Skeletal muscle satellite cell (primary cell): ENCODE measurements around the gene HNF4A.

Experiments
- H3K27me3 ChIP-seq: 2 replicates; pipeline ENCODE4 v1.7.0; 2013; ENCODE audit warnings: low read length; ENCODE audit not compliant: control insufficient read depth, insufficient read depth
- H3K36me3 ChIP-seq: 2 replicates; pipeline ENCODE4 v1.7.0; 2013; ENCODE audit warnings: mild to moderate bottlenecking, control low read depth, low read length; ENCODE audit not compliant: insufficient read depth
- H3K4me1 ChIP-seq: 2 replicates; pipeline ENCODE4 v1.7.0; 2013; ENCODE audit warnings: low read length; ENCODE audit not compliant: control insufficient read depth, insufficient read depth
- H3K4me2 ChIP-seq: 2 replicates; pipeline ENCODE4 v1.7.0; 2013; ENCODE audit warnings: mild to moderate bottlenecking, low read length
- H3K4me3 ChIP-seq: 2 replicates; pipeline ENCODE4 v1.7.0; 2013; ENCODE audit warnings: low read length
- H3K9ac ChIP-seq: 2 replicates; pipeline ENCODE4 v1.7.0; 2013; ENCODE audit warnings: mild to moderate bottlenecking, low read depth, low read length, moderate library complexity
- H3K9me3 ChIP-seq: replicated peaks from 2 replicates; pipeline ENCODE4 v1.7.0; 2013; ENCODE audit warnings: mild to moderate bottlenecking, control low read depth, low read length

Gene HNF4A

GRCh38 chr20:44423480-44423879 lies 68.0 kb downstream of the HNF4A start:
- Histone ChIP-seq H3K27me3 (peaks cover 16% of the 10 kb centered on the region), H3K4me3 (no peak overlapping the region), H3K9me3 (no peaks in the 10 kb centered on the region), H3K36me3 (no peaks in the 10 kb centered on the region), H3K9ac (no peak overlapping the region), H3K4me1 (peaks cover 10% of the 10 kb centered on the region), H3K4me2 (no peak overlapping the region)

GRCh38 chr20:44424039-44424495 lies 68.6 kb downstream of the HNF4A start:
- Histone ChIP-seq H3K9me3 (no peaks in the 10 kb centered on the region), H3K9ac (no peak overlapping the region), H3K4me2 (no peak overlapping the region), H3K36me3 (no peaks in the 10 kb centered on the region), H3K4me3 (no peak overlapping the region), H3K27me3 (peaks cover 16% of the 10 kb centered on the region), H3K4me1 (peaks cover 10% of the 10 kb centered on the region)

GRCh38 chr20:44425923-44426322 lies 70.4 kb downstream of the HNF4A start:
- no peak overlapping the region for H3K4me2 ChIP-seq
- H3K4me3 ChIP-seq: no peak overlapping the region
- H3K9ac ChIP-seq: no peak overlapping the region
- H3K9me3 ChIP-seq: no peaks in the 10 kb centered on the region
- H3K4me1 ChIP-seq: peaks cover 10% of the 10 kb centered on the region
- H3K36me3 ChIP-seq: no peaks in the 10 kb centered on the region
- H3K27me3 ChIP-seq: peaks cover 20% of the 10 kb centered on the region

GRCh38 chr20:44426879-44427790 lies 71.6 kb downstream of the HNF4A start:
- H3K4me3 ChIP-seq: no peak overlapping the region
- H3K9me3 ChIP-seq: no peaks in the 10 kb centered on the region
- no peak overlapping the region for H3K4me2 ChIP-seq
- H3K36me3 ChIP-seq: no peaks in the 10 kb centered on the region
- peaks cover 6% of the 10 kb centered on the region for H3K4me1 ChIP-seq
- peaks cover 27% of the 10 kb centered on the region for H3K27me3 ChIP-seq
- no peak overlapping the region for H3K9ac ChIP-seq

- Histone ChIP-seq H3K36me3 (no peaks in the 10 kb centered on the region), H3K4me2 (no peak overlapping the region), H3K4me1 (peaks cover under 1% of the 10 kb centered on the region), H3K9me3 (no peaks in the 10 kb centered on the region), H3K27me3 (peaks cover 27% of the 10 kb centered on the region), H3K9ac (no peak overlapping the region), H3K4me3 (no peak overlapping the region)
These were observed 72.3 kb downstream of the HNF4A start for GRCh38 chr20:44427804-44428173.

- no peaks in the 10 kb centered on the region for H3K36me3 ChIP-seq
- no peaks in the 10 kb centered on the region for H3K9me3 ChIP-seq
- H3K9ac ChIP-seq: no peak overlapping the region
- no peak overlapping the region for H3K4me3 ChIP-seq
- no peaks in the 10 kb centered on the region for H3K4me1 ChIP-seq
- H3K27me3 ChIP-seq: peaks cover 27% of the 10 kb centered on the region
- H3K4me2 ChIP-seq: no peak overlapping the region
These were observed 72.9 kb downstream of the HNF4A start for GRCh38 chr20:44428174-44429016.

- H3K4me1 ChIP-seq: no peaks in the 10 kb centered on the region
- no peak overlapping the region for H3K4me3 ChIP-seq
- no peak overlapping the region for H3K4me2 ChIP-seq
- H3K9ac ChIP-seq: no peak overlapping the region
- no peaks in the 10 kb centered on the region for H3K36me3 ChIP-seq
- H3K9me3 ChIP-seq: no peaks in the 10 kb centered on the region
- peaks cover 33% of the 10 kb centered on the region for H3K27me3 ChIP-seq
These were observed 73.5 kb downstream of the HNF4A start for GRCh38 chr20:44429017-44429339.

- no peak overlapping the region for H3K9ac ChIP-seq
- no peaks in the 10 kb centered on the region for H3K9me3 ChIP-seq
- H3K4me2 ChIP-seq: no peak overlapping the region
- peaks cover 40% of the 10 kb centered on the region for H3K27me3 ChIP-seq
- no peaks in the 10 kb centered on the region for H3K36me3 ChIP-seq
- no peaks in the 10 kb centered on the region for H3K4me1 ChIP-seq
- H3K4me3 ChIP-seq: no peak overlapping the region
These were observed 74.1 kb downstream of the HNF4A start for GRCh38 chr20:44429419-44430269.

GRCh38 chr20:44430270-44431065 lies 75.0 kb downstream of the HNF4A start:
- H3K4me3 ChIP-seq: no peak overlapping the region

GRCh38 chr20:44431118-44431501 lies 75.6 kb downstream of the HNF4A start:
- Histone ChIP-seq H3K27me3 (peaks cover 30% of the 10 kb centered on the region), H3K4me1 (no peaks in the 10 kb centered on the region), H3K4me2 (no peak overlapping the region)

More at GRCh38 chr20:44430270-44431065, 75.0 kb downstream of the HNF4A start:
- no peak overlapping the region for H3K4me2 ChIP-seq
- no peaks in the 10 kb centered on the region for H3K36me3 ChIP-seq
- peaks cover 35% of the 10 kb centered on the region for H3K27me3 ChIP-seq
- H3K4me1 ChIP-seq: no peaks in the 10 kb centered on the region
- H3K9me3 ChIP-seq: no peaks in the 10 kb centered on the region
- no peak overlapping the region for H3K9ac ChIP-seq

More at GRCh38 chr20:44431118-44431501, 75.6 kb downstream of the HNF4A start:
- H3K9me3 ChIP-seq: no peaks in the 10 kb centered on the region
- H3K4me3 ChIP-seq: no peak overlapping the region
- H3K9ac ChIP-seq: no peak overlapping the region
- no peaks in the 10 kb centered on the region for H3K36me3 ChIP-seq
